ENCODE measurements around the gene CXADR. TPM values are rescaled to one million over a fixed set of nuclear protein-coding genes. Genes with fewer than 3 reads are reported as not detected.

Gene CXADR
- 7.4 to 15.2 TPM (median 11.2 TPM) in 5 replicates for total RNA-seq (2022; extraction: Qiagen RNA extraction)

GRCh38 chr21:17512253-17513213 lies at the start of gene CXADR:
Gene CXADR (plus strand): TSS chr21:17513043. CDS start chr21:17513130, 87 bp downstream.

GRCh38 chr21:17612565-17613241 lies 99.9 kb downstream of the CXADR start, which contains the start of gene BTG3:
Gene BTG3 (minus strand): TSS chr21:17612901. CDS start chr21:17609144, 3,757 bp downstream.

Other genes with a start within 250 kb of the CXADR start
- gene BTG3, start 99.9 kb downstream of the CXADR start, total RNA-seq (2022; extraction: Qiagen RNA extraction) = 20.5 to 26.1 TPM (median 25.7 TPM) in 5 replicates

Data from A549 treated with Hydrocortisone at 1 μM for 4 hours (cell line).